Measurements from ENCODE around the gene ADARB2. TPM values are rescaled to one million over a fixed set of nuclear protein-coding genes. Genes with fewer than 3 reads are reported as not detected.

Gene ADARB2
- total RNA-seq, 2 donors from 2014 or later: not detected

DNA sequence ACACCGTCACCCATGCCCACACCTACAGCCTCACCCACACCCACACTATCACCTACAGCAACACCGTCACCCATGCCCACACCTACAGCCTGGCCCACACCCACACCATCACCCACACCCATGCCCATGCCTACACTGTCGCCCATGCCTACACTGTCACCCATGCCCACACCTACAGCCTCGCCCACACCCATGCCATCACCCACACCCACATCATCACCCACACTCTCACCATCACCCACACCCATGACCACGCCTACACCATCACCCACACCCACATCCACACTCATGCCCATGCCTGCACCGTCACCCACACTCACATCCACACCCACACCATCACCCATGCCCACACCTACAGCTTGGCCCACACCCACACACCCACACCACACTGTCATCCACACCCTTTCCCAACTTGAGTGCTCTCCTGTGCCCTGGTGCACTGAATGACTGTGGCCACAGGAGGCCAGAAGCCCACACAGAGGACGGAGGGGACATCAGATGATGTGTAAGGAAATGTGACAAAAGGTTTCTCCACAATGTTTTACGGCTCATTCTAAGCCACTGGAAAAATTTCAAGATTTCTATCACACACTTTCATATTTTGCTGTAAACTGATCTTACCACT is 527.9 kb downstream of the ADARB2 start:
- intact Hi-C loops (cut with DNase I): no loop called here
- DNase-seq (ENCODE audit: low spot score): peak; percentile 38

GRCh38 chr10:1208366-1209311 is 528.7 kb downstream of the ADARB2 start:
- peak; percentile 78 for DNase-seq (ENCODE audit: low spot score)
- intact Hi-C loops (cut with DNase I): no loop called here

DNA sequence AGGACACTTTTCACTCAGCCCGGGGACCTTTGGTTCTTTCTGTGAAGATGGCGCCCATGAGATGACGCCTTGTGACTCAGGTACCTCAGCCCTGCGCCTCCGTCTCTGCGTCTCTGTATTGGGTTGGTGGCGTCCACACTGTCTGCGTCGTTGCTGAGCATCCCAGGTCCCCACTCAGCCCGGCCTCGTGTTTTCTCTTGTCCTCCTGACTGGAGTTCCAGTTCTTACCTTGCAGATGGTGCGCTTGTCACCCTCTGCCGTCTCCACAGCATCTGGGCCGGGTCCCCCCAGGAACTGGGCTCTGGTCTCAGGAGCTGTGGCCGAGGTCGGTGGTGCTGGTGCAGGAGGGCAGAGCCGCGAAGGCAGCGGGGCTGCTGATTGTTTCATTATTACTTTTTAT is 530.7 kb downstream of the ADARB2 start:
- DNase-seq (ENCODE audit: low spot score): peak; percentile 37
- intact Hi-C loops (cut with DNase I): no loop called here

- DNase-seq (ENCODE audit: low spot score): no peak
- intact Hi-C loops (cut with DNase I): no loop called here
These were observed 531.2 kb downstream of the ADARB2 start for GRCh38 chr10:1206101-1206500.

GRCh38 chr10:1205450-1206030 is 531.8 kb downstream of the ADARB2 start:
- intact Hi-C loops (cut with DNase I): no loop called here
- DNase-seq (ENCODE audit: low spot score): no peak

- no peak for DNase-seq (ENCODE audit: low spot score)
- intact Hi-C loops (cut with DNase I): loop anchor here in 1 of 2 donors (5.0 kb wide), 1 partner anchor 1023 kb away; no protein-coding TSS in a partner anchor
These were observed 532.6 kb downstream of the ADARB2 start for GRCh38 chr10:1204434-1205326.

GRCh38 chr10:1203704-1204103 is 533.6 kb downstream of the ADARB2 start:
- intact Hi-C loops (cut with DNase I): loop anchor here in 1 of 2 donors (5.0 kb wide), 1 partner anchor 1024 kb away; no protein-coding TSS in a partner anchor
- DNase-seq (ENCODE audit: low spot score): no peak

DNA sequence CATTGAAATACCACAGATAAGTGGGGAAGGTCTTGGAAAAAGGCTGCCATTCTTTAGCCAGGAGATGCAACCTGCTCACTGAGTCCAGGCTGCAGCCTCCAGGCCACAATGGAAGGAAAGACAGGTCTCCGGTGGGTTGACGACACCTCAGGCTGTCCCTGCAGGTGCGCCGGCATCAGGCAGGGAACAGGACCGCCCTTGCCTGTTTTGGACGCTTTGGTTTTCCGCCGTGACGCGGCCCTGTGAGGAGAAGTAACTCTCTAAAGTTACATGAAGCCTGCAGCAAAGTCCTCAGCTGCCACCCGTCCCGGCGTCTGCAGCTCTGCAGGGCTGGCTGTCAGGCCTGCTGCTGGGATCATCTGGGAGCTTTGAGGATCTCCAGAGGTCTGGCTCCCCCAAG is 534.1 kb downstream of the ADARB2 start:
- intact Hi-C loops (cut with DNase I): loop anchor here in 1 of 2 donors (5.0 kb wide), 1 partner anchor 1024 kb away; no protein-coding TSS in a partner anchor
- DNase-seq (ENCODE audit: low spot score): peak; percentile 76

DNA sequence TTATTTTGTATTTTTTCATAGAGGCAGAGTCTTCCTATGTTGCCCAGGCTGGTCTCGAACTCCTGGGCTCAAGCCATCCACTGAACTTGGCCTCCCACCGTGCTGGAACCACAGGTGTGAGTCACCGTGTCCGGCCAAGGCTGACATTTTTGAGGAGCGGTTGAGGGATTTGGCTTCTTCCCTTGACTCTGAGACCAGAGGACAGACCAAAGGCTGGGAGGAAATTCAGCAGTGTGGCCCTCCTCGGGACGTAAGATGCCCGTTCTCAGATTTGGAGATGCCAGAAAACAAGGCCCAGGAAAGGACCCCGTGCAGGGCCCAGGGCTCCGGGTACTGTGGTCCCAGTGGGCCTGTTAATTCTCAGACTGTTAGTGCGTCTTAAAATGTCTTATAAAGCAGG is 535.0 kb downstream of the ADARB2 start:
- intact Hi-C loops (cut with DNase I): loop anchor here in 1 of 2 donors (5.0 kb wide), 1 partner anchor 1025 kb away; no protein-coding TSS in a partner anchor
- DNase-seq (ENCODE audit: low spot score): no peak

DNA sequence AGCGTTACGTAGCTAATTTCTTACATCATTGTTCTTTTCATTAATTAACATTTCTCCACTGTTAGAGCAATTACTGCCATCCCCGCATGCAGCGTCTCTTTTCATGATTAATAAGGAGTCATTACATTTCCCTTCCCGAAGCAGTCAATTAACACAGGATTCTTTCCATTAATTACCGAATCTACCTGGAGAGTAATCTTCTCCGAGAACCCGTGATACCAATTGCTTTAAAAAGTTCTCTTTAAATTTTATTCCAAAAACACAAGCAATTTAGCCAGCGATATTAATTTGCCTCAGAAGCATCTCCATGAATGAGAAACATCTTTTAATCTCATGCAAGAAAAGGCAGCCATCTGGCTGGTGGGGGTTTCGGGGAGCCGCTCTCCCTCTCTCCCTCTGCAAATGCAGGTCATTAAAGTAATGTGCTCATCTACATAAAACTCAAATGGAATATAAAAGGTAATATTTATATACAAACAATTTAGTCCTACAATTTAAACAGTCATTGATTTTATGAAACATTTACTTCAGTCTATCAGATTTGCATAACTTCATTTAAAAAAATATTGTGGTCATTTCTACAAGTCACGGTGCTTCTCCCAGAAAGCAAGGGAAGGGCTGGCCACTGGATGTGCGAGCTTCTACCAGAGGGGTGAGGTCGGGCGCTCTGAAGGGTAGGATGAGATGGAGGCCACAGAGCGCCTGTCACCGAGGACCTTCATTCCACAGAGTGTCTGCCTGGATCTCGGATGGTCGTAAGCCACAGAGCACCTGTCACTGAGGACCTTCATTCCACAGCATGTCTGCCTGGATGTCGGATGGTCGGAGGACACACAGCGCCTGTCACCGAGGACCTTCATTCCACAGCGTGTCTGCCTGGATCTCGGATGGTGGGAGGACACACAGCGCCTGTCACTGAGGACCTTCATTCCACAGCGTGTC is 536.2 kb downstream of the ADARB2 start:
- DNase-seq (ENCODE audit: low spot score): peak; percentile 58
- intact Hi-C loops (cut with DNase I): loop anchor here in 1 of 2 donors (5.0 kb wide), 1 partner anchor 1026 kb away; no protein-coding TSS in a partner anchor

GRCh38 chr10:1199897-1200721 is 537.2 kb downstream of the ADARB2 start:
- peak; percentile 50 for DNase-seq (ENCODE audit: low spot score)
- intact Hi-C loops (cut with DNase I): loop anchor here in 1 of 2 donors (5.0 kb wide), 1 partner anchor 1027 kb away; no protein-coding TSS in a partner anchor

DNA sequence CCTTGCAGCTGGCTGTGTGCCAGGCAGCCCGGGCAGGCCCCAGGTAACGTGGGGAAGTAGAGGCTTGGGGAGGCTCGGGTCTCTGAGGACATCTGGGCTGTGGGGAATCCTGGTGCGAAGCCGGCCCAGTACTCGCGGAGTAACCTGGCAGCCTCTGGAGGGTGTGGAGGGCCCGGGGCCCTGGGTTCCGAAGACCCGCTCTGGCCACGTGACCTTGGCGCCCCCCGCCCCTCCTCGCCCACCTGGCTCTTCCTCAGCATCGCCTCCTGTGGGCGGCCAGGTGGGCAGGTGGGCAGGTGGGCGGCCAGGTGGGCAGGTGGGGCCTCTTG is 538.0 kb downstream of the ADARB2 start:
- intact Hi-C loops (cut with DNase I): no loop called here
- DNase-seq (ENCODE audit: low spot score): peak; percentile 70

GRCh38 chr10:1198453-1199344 is 538.6 kb downstream of the ADARB2 start:
- intact Hi-C loops (cut with DNase I): no loop called here
- DNase-seq (ENCODE audit: low spot score): peak; percentile 65

GRCh38 chr10:1197384-1197783 is 539.9 kb downstream of the ADARB2 start:
- intact Hi-C loops (cut with DNase I): no loop called here
- DNase-seq (ENCODE audit: low spot score): no peak

DNA sequence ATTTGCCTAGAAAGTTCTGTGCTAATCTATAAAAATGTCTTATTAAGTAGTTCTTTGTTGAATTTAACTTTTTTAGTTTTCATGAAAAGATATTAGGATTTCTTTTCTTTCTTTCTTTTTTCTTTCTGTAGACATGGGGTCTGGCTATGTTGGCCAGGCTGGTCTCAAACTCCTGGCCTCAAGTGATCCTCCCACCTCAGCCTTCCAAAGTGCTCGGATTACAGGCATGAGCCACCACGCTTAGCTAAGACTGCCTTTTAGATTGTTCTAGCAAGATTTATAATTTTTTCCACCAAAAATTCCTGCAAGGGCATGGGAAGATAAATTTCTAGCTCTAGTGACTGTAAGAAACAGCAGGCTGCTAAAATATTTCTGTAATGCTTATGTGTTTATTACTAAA is 540.7 kb downstream of the ADARB2 start:
- intact Hi-C loops (cut with DNase I): no loop called here
- peak; percentile 2 for DNase-seq (ENCODE audit: low spot score)

- intact Hi-C loops (cut with DNase I): loop anchor here in 1 of 2 donors (1.0 kb wide), 1 partner anchor 34 kb away; no protein-coding TSS in a partner anchor
- peak; percentile 47 for DNase-seq (ENCODE audit: low spot score)
These were observed 541.5 kb downstream of the ADARB2 start for GRCh38 chr10:1195828-1196227.

Data from posterior vena cava (tissue), 2 donors.